Measurements from ENCODE around the gene FUT2. TPM values are rescaled to one million over a fixed set of nuclear protein-coding genes. Genes with fewer than 3 reads are reported as not detected.

Gene FUT2
- total RNA-seq, 1 donor from 2014 or later: 2.4 TPM

DNA sequence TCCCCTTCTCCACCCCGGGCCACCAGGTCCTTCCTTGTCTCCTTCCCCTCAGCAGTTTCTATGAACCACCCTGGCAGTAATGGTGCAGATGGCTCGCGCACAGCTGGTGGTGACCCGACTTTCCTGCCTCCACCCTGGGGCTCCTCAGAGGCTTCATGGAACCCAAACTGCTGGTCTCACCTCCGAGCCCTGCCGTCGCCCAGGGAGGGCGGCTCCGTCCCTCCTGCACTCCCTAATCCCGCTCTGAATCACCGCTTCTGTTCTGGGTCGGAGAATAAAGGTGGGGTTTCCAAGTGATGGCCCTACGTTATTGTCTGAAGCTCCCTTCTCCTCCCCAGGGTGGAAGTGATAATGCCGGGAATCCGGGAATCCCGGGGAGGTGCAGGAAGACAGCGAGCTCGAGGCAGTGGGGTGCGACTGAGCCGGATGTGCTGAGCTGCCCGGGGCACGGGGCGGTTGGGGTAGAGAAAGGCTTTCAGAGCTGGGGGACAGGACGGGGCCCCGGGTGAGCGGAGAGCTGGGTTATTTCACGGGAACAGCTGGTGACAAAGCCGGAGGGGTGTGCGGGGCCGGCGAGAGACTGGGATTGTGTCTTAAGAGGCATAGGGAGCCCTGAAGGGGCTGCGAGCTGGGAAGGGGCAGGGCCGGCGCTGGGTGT is 711 bp downstream of the FUT2 start:
- Mint-ChIP-seq H3K27me3 (peaks cover 26% of the 10 kb centered on the region), H3K4me3 (ENCODE audit: low read depth) (peak overlapping the region; percentile 73), H3K27ac (peak overlapping the region; percentile 82), H3K9me3 (ENCODE audit: low read depth) (no peaks in the 10 kb centered on the region), H3K4me1 (ENCODE audit: low read depth) (peaks cover 10% of the 10 kb centered on the region), H3K36me3 (ENCODE audit: insufficient read depth) (no peaks in the 10 kb centered on the region)
- DNase-seq (ENCODE audit: low spot score, unreplicated experiment): no peak
- TF ChIP-seq, protein P1, sequence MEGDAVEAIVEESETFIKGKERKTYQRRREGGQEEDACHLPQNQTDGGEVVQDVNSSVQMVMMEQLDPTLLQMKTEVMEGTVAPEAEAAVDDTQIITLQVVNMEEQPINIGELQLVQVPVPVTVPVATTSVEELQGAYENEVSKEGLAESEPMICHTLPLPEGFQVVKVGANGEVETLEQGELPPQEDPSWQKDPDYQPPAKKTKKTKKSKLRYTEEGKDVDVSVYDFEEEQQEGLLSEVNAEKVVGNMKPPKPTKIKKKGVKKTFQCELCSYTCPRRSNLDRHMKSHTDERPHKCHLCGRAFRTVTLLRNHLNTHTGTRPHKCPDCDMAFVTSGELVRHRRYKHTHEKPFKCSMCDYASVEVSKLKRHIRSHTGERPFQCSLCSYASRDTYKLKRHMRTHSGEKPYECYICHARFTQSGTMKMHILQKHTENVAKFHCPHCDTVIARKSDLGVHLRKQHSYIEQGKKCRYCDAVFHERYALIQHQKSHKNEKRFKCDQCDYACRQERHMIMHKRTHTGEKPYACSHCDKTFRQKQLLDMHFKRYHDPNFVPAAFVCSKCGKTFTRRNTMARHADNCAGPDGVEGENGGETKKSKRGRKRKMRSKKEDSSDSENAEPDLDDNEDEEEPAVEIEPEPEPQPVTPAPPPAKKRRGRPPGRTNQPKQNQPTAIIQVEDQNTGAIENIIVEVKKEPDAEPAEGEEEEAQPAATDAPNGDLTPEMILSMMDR (IDR thresholded peaks at IDR 0.05; ENCODE audit: unreplicated experiment): no peak

DNA sequence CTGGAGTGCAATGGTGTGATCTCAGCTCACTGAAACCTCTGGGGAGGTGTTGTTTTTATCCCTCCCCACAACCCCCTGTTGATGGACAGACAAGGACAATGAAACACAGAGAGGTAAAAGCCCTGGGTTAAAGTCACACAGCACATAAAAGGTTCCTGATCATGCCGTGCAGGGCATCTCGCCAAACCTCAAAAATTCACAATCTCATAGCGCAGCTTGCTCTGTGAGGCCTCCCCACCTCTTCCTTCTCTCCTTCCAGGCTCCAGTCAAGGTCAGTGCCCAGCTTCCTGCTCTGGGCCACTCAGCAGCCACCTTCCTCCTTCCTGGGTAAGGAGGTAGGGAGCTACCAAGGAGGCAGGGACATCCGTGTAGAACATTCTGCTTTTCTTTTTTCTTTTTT is 2.3 kb downstream of the FUT2 start:
- H3K27me3 Mint-ChIP-seq: peaks cover 26% of the 10 kb centered on the region
- TF ChIP-seq, protein P1 (IDR thresholded peaks at IDR 0.05; ENCODE audit: unreplicated experiment): no peak
- no peak overlapping the region for H3K27ac Mint-ChIP-seq
- H3K4me1 Mint-ChIP-seq (ENCODE audit: low read depth): peaks cover 10% of the 10 kb centered on the region
- peaks cover 6% of the 10 kb centered on the region for H3K36me3 Mint-ChIP-seq (ENCODE audit: insufficient read depth)
- H3K4me3 Mint-ChIP-seq (ENCODE audit: low read depth): no peak overlapping the region
- no peaks in the 10 kb centered on the region for H3K9me3 Mint-ChIP-seq (ENCODE audit: low read depth)
- no peak for DNase-seq (ENCODE audit: low spot score, unreplicated experiment)

DNA sequence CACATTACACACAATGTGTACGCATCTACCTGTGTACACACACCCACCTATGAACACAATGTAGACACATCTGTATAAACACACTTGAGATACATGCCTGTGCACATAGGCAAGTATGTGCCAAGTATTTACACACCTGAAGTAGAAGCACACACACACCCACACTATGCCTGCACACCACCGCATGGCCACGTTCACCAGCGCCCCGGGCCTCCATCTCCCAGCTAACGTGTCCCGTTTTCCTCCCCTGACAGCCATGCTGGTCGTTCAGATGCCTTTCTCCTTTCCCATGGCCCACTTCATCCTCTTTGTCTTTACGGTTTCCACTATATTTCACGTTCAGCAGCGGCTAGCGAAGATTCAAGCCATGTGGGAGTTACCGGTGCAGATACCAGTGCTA is 6.9 kb downstream of the FUT2 start:
- Mint-ChIP-seq H3K4me3 (ENCODE audit: low read depth) (no peak overlapping the region), H3K27ac (no peak overlapping the region), H3K9me3 (ENCODE audit: low read depth) (no peaks in the 10 kb centered on the region), H3K4me1 (ENCODE audit: low read depth) (no peaks in the 10 kb centered on the region), H3K36me3 (ENCODE audit: insufficient read depth) (peaks cover 17% of the 10 kb centered on the region), H3K27me3 (peaks cover 4% of the 10 kb centered on the region)
- TF ChIP-seq, protein P1 (IDR thresholded peaks at IDR 0.05; ENCODE audit: unreplicated experiment): no peak
- no peak for DNase-seq (ENCODE audit: low spot score, unreplicated experiment)

DNA sequence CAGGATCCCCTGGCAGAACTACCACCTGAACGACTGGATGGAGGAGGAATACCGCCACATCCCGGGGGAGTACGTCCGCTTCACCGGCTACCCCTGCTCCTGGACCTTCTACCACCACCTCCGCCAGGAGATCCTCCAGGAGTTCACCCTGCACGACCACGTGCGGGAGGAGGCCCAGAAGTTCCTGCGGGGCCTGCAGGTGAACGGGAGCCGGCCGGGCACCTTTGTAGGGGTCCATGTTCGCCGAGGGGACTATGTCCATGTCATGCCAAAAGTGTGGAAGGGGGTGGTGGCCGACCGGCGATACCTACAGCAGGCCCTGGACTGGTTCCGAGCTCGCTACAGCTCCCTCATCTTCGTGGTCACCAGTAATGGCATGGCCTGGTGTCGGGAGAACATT is 7.5 kb downstream of the FUT2 start:
- Mint-ChIP-seq H3K36me3 (ENCODE audit: insufficient read depth) (peaks cover 17% of the 10 kb centered on the region), H3K4me1 (ENCODE audit: low read depth) (no peaks in the 10 kb centered on the region), H3K4me3 (ENCODE audit: low read depth) (no peak overlapping the region), H3K27ac (no peak overlapping the region), H3K9me3 (ENCODE audit: low read depth) (no peaks in the 10 kb centered on the region), H3K27me3 (no peaks in the 10 kb centered on the region)
- no peak for DNase-seq (ENCODE audit: low spot score, unreplicated experiment)
- TF ChIP-seq, protein P1 (IDR thresholded peaks at IDR 0.05; ENCODE audit: unreplicated experiment): no peak

DNA sequence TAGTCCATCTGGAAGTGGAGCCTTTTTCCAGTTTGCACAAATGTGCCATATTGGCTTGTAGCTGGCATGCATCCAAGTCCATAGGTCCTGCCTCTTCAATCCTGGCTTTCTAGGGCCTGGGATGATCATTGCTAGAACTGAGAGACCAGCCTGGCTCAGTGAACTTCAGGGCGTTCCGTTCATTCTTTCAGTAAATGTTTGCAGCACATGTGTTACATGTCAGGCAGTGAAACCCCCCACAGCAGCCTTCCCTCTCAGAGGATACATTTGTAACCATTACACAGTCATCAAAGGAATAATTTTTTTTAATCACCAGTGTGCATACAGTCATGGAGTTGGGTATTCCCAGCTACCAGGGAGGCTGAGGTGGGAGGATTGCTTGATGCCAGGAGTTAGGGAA is 9.7 kb downstream of the FUT2 start:
- H3K4me1 Mint-ChIP-seq (ENCODE audit: low read depth): no peaks in the 10 kb centered on the region
- H3K4me3 Mint-ChIP-seq (ENCODE audit: low read depth): no peak overlapping the region
- no peaks in the 10 kb centered on the region for H3K27me3 Mint-ChIP-seq
- H3K27ac Mint-ChIP-seq: no peak overlapping the region
- H3K9me3 Mint-ChIP-seq (ENCODE audit: low read depth): no peaks in the 10 kb centered on the region
- H3K36me3 Mint-ChIP-seq (ENCODE audit: insufficient read depth): peaks cover 17% of the 10 kb centered on the region
- TF ChIP-seq, protein P1 (IDR thresholded peaks at IDR 0.05; ENCODE audit: unreplicated experiment): no peak
- no peak for DNase-seq (ENCODE audit: low spot score, unreplicated experiment)
